Suprapubic skin (tissue), 4 donors: Measurements from ENCODE around the gene ANKRD13B. TPM values are rescaled to one million over a fixed set of nuclear protein-coding genes. Genes with fewer than 3 reads are reported as not detected.

Experiments
- DNase-seq, 2 donors: peaks; one replicate each; pipeline ENCODE4 v3.0.0-alpha.2; 2019; ENCODE audit warnings: low spot score in 2 of 2
- H3K27ac ChIP-seq: fragments of 200-600 bp; sonication (generic); one replicate; pipeline ENCODE4 v1.5.1; 2019
- H3K27me3 ChIP-seq: fragments of 200-600 bp; sonication (generic); one replicate; pipeline ENCODE4 v1.5.1; 2019
- H3K36me3 ChIP-seq: fragments of 200-600 bp; sonication (generic); one replicate; pipeline ENCODE4 v1.5.1; 2019
- H3K4me1 ChIP-seq: fragments of 200-600 bp; sonication (generic); one replicate; pipeline ENCODE4 v1.5.1; 2019
- H3K4me3 ChIP-seq: fragments of 200-600 bp; sonication (generic); one replicate; pipeline ENCODE4 v1.5.1; 2019; ENCODE audit warnings: mild to moderate bottlenecking
- H3K9me3 ChIP-seq: fragments of 200-600 bp; sonication (generic); one replicate; pipeline ENCODE4 v1.5.1; 2019
- EP300 ChIP-seq: sonication (generic); formaldehyde crosslinking; IDR thresholded peaks from one replicate; pipeline ENCODE4 v1.6.1; 2017; ENCODE audit warnings: antibody characterized with exemption
- POLR2A ChIP-seq, 2 donors: fragments of 450-650 bp; IDR thresholded peaks; one replicate each; pipeline ENCODE4 v1.6.1; 2017; ENCODE audit warnings: antibody characterized with exemption in 2 of 2, mild to moderate bottlenecking in 2 of 2, moderate library complexity in 2 of 2
- POLR2AphosphoS5 ChIP-seq, 3 donors: sonication (generic); formaldehyde crosslinking; IDR thresholded peaks; one replicate each; pipeline ENCODE4 v1.6.1; 2017; ENCODE audit warnings: antibody characterized with exemption in 3 of 3
- WGBS: methylation state at CpG from one replicate; pipeline ENCODE4 v1.1.5; 2018; 5-methylcytosine and 5-hydroxymethylcytosine counted together
- total RNA-seq, 4 donors: library from RNA; depleted of rRNA; stranded (reverse); fragments of >200 nt; gene quantifications; one replicate each; pipeline ENCODE4 v1.1.0, GENCODE V29; 2016
- TF ChIP-seq, protein P1 (sequence below), 2 donors: fragments of 200-600 bp in 1 of 2; fragments of 450-650 bp in 1 of 2; sonication (generic) in 1 of 2; IDR thresholded peaks; one replicate each; pipeline ENCODE4 v1.5.1; 2016 to 2019; ENCODE audit warnings: antibody characterized with exemption in 2 of 2, mild to moderate bottlenecking in 1 of 2, moderate library complexity in 1 of 2

Gene ANKRD13B
- total RNA-seq, 4 donors from 2014 or later, result 9.0 to 16.5 (median 10.8) TPM

DNA sequence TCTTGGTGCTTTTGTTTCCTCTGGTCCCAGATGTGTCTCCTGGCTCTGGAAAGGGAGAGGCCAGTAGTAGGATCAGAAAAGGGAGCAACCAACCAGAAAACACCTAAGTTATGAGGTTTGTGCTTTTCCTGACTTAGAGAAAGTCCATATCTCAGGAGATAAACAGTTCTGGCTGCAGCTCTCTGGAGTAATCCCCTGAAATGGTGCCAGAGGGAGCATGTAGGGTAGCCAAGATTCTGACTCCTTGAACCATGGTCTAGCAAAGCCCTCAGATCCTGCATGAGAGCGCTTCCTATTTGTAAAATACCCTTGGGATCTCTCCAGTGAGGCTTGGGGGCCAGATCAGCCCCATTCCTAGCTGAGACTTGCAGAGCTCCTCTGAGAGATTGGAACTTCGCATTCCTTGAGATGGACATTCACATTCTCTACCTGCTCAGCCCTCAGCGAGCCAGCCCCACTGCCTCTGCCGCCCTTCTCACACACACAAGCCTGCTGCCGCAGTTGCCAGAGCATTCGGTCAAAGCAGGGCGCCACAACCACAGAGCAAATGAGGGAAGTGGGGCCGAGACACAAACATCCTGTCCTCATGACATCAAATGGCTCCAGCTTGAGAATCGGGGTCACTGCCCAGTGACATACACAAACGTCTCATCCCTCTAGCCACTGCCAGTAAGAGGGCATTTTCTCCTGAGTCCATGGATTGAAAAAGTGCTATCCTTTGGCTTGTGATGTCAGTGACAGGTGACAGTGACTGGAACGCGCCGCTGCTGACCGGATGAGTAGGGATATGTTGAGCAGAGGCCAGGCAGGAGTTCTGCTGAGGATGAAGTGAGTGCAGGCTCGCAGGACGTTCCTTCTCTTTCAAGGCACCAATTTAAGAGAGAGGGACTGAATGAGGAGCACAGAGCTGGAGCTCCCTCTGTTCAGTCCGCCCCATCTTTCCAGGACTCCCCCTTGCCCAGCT, 31.1 kb upstream of the ANKRD13B start:
- Histone ChIP-seq H3K27ac (no peak overlapping the region), H3K9me3 (no peaks in the 10 kb centered on the region), H3K4me1 (peaks cover 24% of the 10 kb centered on the region), H3K36me3 (peaks cover 7% of the 10 kb centered on the region), H3K27me3 (no peaks in the 10 kb centered on the region), H3K4me3 (no peak overlapping the region)
- DNase-seq, result peak; percentile 26 to 65
- TF ChIP-seq, protein P1, sequence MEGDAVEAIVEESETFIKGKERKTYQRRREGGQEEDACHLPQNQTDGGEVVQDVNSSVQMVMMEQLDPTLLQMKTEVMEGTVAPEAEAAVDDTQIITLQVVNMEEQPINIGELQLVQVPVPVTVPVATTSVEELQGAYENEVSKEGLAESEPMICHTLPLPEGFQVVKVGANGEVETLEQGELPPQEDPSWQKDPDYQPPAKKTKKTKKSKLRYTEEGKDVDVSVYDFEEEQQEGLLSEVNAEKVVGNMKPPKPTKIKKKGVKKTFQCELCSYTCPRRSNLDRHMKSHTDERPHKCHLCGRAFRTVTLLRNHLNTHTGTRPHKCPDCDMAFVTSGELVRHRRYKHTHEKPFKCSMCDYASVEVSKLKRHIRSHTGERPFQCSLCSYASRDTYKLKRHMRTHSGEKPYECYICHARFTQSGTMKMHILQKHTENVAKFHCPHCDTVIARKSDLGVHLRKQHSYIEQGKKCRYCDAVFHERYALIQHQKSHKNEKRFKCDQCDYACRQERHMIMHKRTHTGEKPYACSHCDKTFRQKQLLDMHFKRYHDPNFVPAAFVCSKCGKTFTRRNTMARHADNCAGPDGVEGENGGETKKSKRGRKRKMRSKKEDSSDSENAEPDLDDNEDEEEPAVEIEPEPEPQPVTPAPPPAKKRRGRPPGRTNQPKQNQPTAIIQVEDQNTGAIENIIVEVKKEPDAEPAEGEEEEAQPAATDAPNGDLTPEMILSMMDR (IDR thresholded peaks at IDR 0.05), result no peak
- no peak for TF ChIP-seq EP300
- TF ChIP-seq POLR2A (IDR thresholded peaks at IDR 0.05), result no peak
- TF ChIP-seq POLR2AphosphoS5 (IDR thresholded peaks at IDR 0.05), result no peak
- WGBS, result 91% methylated on average over 17 of the region's 17 CpGs

DNA sequence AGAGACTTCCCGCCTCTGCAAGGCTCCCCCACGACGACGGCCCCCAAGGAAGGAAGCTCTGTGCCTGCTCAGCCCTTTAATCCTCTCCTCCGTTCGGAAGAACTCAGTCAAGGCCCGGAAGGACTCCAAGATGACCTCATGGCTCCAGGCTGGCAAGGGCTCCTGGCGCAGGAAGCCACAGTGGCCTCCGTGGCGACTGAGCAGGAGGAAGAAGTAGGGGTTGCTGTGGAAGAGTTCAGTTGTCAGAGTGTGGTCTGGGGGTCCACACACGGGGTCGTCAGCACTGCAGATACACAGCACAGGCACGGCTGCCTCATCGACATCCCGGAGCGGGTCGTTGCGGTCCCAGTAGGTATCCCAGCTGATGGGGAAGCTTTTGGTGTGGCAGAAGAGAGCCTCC, 30.3 kb upstream of the ANKRD13B start:
- TF ChIP-seq EP300 (no peak), POLR2A (IDR thresholded peaks at IDR 0.05) (no peak), POLR2AphosphoS5 (IDR thresholded peaks at IDR 0.05) (no peak)
- TF ChIP-seq, protein P1 (IDR thresholded peaks at IDR 0.05), result no peak

DNA sequence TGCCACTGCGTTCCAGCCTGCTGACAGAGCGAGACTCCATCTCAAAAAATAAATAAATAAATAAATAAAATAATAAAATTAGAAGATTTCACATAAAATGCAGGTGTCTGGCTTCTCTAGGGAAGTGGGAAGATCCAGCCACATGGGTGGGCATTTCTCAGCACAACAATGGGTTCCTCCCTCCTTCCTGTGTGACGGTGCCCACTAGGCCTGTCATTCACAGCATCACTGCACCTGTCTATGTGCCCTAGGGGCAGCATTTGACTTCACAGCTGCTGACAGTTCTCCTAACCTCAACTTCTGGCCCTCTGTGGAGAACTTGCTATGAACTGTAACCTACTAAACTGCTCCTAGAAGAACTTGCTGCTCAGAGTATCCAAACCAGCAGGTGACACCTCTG, 29.1 kb upstream of the ANKRD13B start:
- DNase-seq, result peak; percentile 36 to 53
- Histone ChIP-seq H3K4me1 (peaks cover 34% of the 10 kb centered on the region), H3K27ac (no peak overlapping the region), H3K27me3 (no peaks in the 10 kb centered on the region), H3K9me3 (no peaks in the 10 kb centered on the region), H3K36me3 (peaks cover 7% of the 10 kb centered on the region), H3K4me3 (no peak overlapping the region)
- 99% methylated on average over 3 of the region's 3 CpGs for WGBS
- TF ChIP-seq, protein P1 (IDR thresholded peaks at IDR 0.05), result no peak
- no peak for TF ChIP-seq POLR2AphosphoS5 (IDR thresholded peaks at IDR 0.05)
- no peak for TF ChIP-seq EP300
- TF ChIP-seq POLR2A (IDR thresholded peaks at IDR 0.05), result no peak

More for the DNA sequence above, 30.3 kb upstream of the ANKRD13B start:
- H3K27ac ChIP-seq, result no peak overlapping the region
- H3K9me3 ChIP-seq, result no peaks in the 10 kb centered on the region
- H3K4me1 ChIP-seq, result peaks cover 32% of the 10 kb centered on the region
- DNase-seq, result peak; percentile 53 to 66
- no peaks in the 10 kb centered on the region for H3K27me3 ChIP-seq
- no peak overlapping the region for H3K4me3 ChIP-seq
- 87% methylated on average over 18 of the region's 18 CpGs for WGBS
- H3K36me3 ChIP-seq, result peaks cover 7% of the 10 kb centered on the region

DNA sequence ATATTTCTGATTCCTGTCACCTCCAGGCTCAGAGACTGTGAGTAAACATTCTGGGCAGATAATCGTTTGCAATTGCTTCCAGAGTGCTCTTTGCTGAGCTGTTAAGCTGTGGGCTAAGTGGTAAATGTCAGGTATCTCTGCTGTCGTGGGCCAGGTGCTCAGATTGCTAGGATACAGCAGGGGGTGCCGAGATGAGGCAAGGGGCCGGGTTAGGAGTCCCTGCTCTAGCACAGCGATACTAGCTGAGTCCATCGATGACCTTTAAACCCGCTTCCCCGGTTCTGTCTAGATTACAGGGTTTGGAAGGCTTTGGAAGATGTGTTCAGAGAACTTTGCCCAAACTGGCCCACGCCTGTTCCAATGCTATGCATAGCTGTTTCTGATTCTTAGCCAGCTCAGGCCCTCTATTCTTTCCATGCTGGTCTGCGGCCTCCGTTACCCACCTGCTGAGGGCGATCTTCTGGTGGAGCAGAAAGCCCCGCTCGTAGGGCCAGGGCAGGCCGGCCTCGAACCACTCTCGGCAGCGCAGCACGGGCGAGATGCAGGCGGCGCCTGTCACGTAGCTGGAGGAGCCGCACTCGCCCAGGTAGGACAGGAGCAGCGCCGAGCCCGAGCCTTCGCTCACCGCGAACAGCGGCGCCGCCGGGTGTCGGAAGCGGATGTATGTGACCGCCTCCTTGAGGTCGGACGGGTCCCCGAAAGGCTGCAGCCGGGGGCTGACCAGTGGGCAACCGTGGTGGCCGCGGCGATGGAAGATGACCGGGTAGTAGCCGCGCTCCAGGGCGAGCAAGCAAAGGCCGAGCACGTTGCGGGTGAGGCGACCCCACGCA, 27.1 kb upstream of the ANKRD13B start:
- Histone ChIP-seq H3K9me3 (no peaks in the 10 kb centered on the region), H3K27me3 (no peaks in the 10 kb centered on the region), H3K4me3 (peak overlapping the region; percentile 69), H3K4me1 (peaks cover 53% of the 10 kb centered on the region), H3K27ac (peak overlapping the region; percentile 85), H3K36me3 (peaks cover 7% of the 10 kb centered on the region)
- TF ChIP-seq POLR2AphosphoS5 (IDR thresholded peaks at IDR 0.05), result no peak
- no peak for TF ChIP-seq EP300
- TF ChIP-seq POLR2A (IDR thresholded peaks at IDR 0.05), result no peak
- TF ChIP-seq, protein P1 (IDR thresholded peaks at IDR 0.05), result no peak
- WGBS, result 41% methylated on average over 11 of the region's 55 CpGs
- peak; percentile 74 to 81 for DNase-seq
